Measurements from ENCODE around the gene CCNA2.

The CCNA2 gene

DNA sequence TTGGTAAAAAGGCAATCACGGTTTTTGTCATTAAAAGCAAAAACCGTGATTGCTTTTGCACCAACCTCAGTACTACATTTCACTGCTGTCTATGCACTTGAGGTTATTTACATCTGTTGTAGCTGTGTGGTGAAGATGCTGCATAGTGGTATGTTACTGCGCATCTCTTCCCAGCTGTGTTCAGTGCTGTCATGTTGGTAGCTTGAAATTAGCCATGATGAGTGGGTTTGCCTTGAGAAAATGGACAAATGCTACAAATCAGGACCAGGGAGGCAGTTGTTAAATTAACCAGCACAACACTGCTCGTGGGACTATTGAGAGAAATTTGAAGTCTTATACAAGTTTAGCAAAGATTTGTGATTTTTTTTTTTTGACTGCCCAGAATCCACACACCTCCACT, 56.5 kb downstream of the CCNA2 start:
- Mint-ChIP-seq H3K4me1 (peaks cover 19% of the 10 kb centered on the region), H3K27me3 (peaks cover 82% of the 10 kb centered on the region), H3K4me3 (no peak overlapping the region), H3K9me3 (no peaks in the 10 kb centered on the region), H3K27ac (no peak overlapping the region)
- DNase-seq (no peak), ATAC-seq (no peak)

All from stimulated activated naive CD8-positive, alpha-beta T cell treated with anti-CD3 and anti-CD28 coated beads, Interleukin-15, amount 100 ng/mL, for 72 hours (primary cell).